Measurements from ENCODE around the gene ZNF75A. TPM values are rescaled to one million over a fixed set of nuclear protein-coding genes. Genes with fewer than 3 reads are reported as not detected.

The ZNF75A gene
- total and polyA plus RNA-seq, 9 of the 15 experiments (the other 6 are each of a cell fraction or from before 2014, with no cell fraction given): 7.2 to 24.5 (median 17.1) TPM

DNA sequence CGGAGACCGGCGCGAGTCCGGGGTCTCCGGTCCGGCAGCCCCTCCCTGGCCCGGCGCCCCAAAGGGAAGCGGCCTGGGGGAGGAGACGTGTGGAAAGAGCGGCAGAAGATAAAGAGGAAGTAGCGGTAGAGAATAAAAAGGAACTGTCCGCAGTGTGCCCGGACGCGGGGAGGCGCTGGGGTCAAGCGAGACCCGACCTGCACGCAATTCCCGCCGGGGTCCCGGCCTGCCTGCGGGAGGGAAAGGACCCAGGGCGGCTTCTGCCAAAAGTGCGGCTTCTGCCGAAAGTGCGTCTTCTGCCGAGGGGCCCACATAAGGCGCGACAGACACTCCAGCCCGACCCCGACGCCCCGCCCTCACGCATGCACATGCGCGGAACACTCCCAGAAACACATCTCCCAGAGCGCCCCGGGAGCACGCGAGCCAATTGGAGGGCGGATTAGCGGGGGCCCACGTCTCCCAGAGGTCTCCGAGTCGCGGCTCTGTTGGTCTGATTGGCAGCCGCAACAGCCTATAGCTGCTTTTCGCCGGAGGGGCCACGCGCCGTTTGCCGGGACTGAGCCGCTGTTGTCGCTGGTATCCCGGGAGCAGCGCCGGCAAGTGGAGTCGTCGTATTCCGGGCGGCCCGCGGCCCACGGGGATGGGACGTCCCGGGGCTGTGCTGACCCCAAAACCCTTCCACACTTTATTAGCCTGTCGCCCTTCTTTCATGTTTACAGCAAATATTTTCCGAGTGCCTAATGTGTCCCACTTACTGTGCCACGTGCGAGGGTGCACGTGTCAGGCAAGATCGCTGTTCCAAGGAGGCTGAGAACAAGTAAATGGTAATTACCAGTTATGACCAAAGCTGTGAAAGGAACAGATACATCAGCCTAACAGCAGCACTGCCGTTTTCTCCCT, 40.9 kb upstream of the ZNF75A start (continued):
- TF ChIP-seq, protein P1, sequence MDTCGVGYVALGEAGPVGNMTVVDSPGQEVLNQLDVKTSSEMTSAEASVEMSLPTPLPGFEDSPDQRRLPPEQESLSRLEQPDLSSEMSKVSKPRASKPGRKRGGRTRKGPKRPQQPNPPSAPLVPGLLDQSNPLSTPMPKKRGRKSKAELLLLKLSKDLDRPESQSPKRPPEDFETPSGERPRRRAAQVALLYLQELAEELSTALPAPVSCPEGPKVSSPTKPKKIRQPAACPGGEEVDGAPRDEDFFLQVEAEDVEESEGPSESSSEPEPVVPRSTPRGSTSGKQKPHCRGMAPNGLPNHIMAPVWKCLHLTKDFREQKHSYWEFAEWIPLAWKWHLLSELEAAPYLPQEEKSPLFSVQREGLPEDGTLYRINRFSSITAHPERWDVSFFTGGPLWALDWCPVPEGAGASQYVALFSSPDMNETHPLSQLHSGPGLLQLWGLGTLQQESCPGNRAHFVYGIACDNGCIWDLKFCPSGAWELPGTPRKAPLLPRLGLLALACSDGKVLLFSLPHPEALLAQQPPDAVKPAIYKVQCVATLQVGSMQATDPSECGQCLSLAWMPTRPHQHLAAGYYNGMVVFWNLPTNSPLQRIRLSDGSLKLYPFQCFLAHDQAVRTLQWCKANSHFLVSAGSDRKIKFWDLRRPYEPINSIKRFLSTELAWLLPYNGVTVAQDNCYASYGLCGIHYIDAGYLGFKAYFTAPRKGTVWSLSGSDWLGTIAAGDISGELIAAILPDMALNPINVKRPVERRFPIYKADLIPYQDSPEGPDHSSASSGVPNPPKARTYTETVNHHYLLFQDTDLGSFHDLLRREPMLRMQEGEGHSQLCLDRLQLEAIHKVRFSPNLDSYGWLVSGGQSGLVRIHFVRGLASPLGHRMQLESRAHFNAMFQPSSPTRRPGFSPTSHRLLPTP (IDR thresholded peaks at IDR 0.05; ENCODE audit: borderline replicate concordance, extremely low read depth, insufficient read length): no peak
- TF ChIP-seq GABPB1 (CRISPR knock-in tag; IDR thresholded peaks at IDR 0.05) (peak; percentile 76), NR3C1 (CRISPR knock-in tag; IDR thresholded peaks at IDR 0.05) (peak; percentile 95), CXXC5 (CRISPR knock-in tag; IDR thresholded peaks at IDR 0.05) (peak; percentile 86), ETS2 (tag; IDR thresholded peaks at IDR 0.05; ENCODE audit: borderline replicate concordance, poor library complexity, severe bottlenecking) (no peak), RBM34 (IDR thresholded peaks at IDR 0.05; ENCODE audit: borderline replicate concordance, insufficient read depth, low read length) (no peak; the same call in 1 of the 2 replicates), TGIF2 (CRISPR knock-in tag; IDR thresholded peaks at IDR 0.05) (peak; percentile 57), SMC3 (conservative IDR thresholded peaks at IDR 0.05; ENCODE audit: insufficient read depth, low read depth, low read length) (peak; percentile 12; the same call in 1 of the 2 replicates), RBBP5 (IDR thresholded peaks at IDR 0.05; ENCODE audit: borderline replicate concordance, insufficient read depth, low read length, poor library complexity, severe bottlenecking) (peak; percentile 81), ATF1 (CRISPR knock-in tag; IDR thresholded peaks at IDR 0.05) (no peak), ATF1 (tag; IDR thresholded peaks at IDR 0.05) (peak; percentile 86), C11orf30 (IDR thresholded peaks at IDR 0.05; ENCODE audit: low read depth) (peak; percentile 41), TEAD4 (IDR thresholded peaks at IDR 0.05; ENCODE audit: low read length) (0 out of 2 replicates have a peak, but pooled peaks have one; percentile 42), TEAD4 (CRISPR knock-in tag; IDR thresholded peaks at IDR 0.05; ENCODE audit: borderline replicate concordance) (peak; percentile 96), ZNF134 (CRISPR knock-in tag; conservative IDR thresholded peaks at IDR 0.05) (no peak), SREBF1 (IDR thresholded peaks at IDR 0.05; ENCODE audit: borderline replicate concordance, low read depth, low read length) (no peak), RFX1 (IDR thresholded peaks at IDR 0.05) (no peak; the same call in 1 of the 2 replicates)
- TF ChIP-seq, protein P2, sequence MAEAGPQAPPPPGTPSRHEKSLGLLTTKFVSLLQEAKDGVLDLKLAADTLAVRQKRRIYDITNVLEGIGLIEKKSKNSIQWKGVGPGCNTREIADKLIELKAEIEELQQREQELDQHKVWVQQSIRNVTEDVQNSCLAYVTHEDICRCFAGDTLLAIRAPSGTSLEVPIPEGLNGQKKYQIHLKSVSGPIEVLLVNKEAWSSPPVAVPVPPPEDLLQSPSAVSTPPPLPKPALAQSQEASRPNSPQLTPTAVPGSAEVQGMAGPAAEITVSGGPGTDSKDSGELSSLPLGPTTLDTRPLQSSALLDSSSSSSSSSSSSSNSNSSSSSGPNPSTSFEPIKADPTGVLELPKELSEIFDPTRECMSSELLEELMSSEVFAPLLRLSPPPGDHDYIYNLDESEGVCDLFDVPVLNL (CRISPR knock-in tag; IDR thresholded peaks at IDR 0.05; ENCODE audit: low read depth): peak; percentile 14; the same call in 1 of the 2 replicates
- TF ChIP-seq, protein P3, sequence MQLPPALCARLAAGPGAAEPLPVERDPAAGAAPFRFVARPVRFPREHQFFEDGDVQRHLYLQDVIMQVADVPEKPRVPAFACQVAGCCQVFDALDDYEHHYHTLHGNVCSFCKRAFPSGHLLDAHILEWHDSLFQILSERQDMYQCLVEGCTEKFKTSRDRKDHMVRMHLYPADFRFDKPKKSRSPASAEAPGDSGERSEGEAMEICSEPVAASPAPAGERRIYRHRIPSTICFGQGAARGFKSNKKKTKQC (CRISPR knock-in tag; IDR thresholded peaks at IDR 0.05): peak; percentile 98
- TF ChIP-seq, protein P4, sequence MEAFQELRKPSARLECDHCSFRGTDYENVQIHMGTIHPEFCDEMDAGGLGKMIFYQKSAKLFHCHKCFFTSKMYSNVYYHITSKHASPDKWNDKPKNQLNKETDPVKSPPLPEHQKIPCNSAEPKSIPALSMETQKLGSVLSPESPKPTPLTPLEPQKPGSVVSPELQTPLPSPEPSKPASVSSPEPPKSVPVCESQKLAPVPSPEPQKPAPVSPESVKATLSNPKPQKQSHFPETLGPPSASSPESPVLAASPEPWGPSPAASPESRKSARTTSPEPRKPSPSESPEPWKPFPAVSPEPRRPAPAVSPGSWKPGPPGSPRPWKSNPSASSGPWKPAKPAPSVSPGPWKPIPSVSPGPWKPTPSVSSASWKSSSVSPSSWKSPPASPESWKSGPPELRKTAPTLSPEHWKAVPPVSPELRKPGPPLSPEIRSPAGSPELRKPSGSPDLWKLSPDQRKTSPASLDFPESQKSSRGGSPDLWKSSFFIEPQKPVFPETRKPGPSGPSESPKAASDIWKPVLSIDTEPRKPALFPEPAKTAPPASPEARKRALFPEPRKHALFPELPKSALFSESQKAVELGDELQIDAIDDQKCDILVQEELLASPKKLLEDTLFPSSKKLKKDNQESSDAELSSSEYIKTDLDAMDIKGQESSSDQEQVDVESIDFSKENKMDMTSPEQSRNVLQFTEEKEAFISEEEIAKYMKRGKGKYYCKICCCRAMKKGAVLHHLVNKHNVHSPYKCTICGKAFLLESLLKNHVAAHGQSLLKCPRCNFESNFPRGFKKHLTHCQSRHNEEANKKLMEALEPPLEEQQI (IDR thresholded peaks at IDR 0.05): no peak
